Activated CD8-positive, alpha-beta memory T cell treated with anti-CD3 and anti-CD28 coated beads for 24 hours (primary cell): ENCODE data around the gene TAF11L13.
"Not testable (repeated sequence)": the region's sequence is repeated elsewhere in the genome, so short reads cannot be mapped to it uniquely, and the experiment has no call there.

Experiments used
- DNase-seq: peaks from one replicate; pipeline ENCODE4 v3.0.0-alpha.2; 2020

The TAF11L13 gene

GRCh38 chr5:17631788-17632187 lies at the start of gene TAF11L13:
Gene TAF11L13, plus strand, starts transcription at chr5:17632088.
- not testable (repeated sequence) for DNase-seq

DNA sequence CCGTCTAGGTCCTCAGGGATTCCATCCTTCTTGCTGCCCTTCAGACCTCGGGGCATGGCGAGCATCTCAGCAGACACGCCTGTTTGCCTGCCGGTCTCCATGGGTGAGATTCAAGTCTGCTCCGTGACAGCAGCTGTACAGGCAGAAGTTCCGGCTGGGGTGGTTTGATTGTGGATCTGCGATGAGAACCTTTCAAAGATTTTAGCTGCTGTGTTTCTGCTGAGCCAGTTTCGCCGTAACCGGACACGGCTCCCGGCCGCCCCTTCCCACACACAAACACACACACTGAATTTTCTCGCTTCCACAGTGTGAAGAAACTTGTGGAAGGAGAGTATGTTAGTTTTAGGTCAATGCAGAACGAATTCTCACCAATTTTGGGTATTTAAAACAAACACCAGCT lies 46.2 kb upstream of the TAF11L13 start, which contains the start of gene TAF11L7:
TSS of gene TAF11L7 (minus strand) at position 101 of the 400 bp plus-strand sequence.
- not testable (repeated sequence) for DNase-seq

- not testable (repeated sequence) for DNase-seq
Observed at GRCh38 chr5:17590860-17591259, 41.0 kb upstream of the TAF11L13 start, which contains the start of gene TAF11L8. Gene TAF11L8, minus strand, starts transcription at chr5:17590960.

- not testable (repeated sequence) for DNase-seq
Observed at GRCh38 chr5:17594255-17594654, 37.6 kb upstream of the TAF11L13 start, which contains the start of gene TAF11L9. Gene TAF11L9, minus strand, starts transcription at chr5:17594394.

DNA sequence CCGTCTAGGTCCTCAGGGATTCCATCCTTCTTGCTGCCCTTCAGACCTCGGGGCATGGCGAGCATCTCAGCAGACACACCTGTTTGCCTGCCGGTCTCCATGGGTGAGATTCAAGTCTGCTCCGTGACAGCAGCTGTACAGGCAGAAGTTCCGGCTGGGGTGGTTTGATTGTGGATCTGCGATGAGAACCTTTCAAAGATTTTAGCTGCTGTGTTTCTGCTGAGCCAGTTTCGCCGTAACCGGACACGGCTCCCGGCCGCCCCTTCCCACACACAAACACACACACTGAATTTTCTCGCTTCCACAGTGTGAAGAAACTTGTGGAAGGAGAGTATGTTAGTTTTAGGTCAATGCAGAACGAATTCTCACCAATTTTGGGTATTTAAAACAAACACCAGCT lies 34.2 kb upstream of the TAF11L13 start, which contains the start of gene TAF11L10:
TSS of gene TAF11L10 (minus strand) at position 101 of the 400 bp plus-strand sequence.
- DNase-seq: not testable (repeated sequence)

DNA sequence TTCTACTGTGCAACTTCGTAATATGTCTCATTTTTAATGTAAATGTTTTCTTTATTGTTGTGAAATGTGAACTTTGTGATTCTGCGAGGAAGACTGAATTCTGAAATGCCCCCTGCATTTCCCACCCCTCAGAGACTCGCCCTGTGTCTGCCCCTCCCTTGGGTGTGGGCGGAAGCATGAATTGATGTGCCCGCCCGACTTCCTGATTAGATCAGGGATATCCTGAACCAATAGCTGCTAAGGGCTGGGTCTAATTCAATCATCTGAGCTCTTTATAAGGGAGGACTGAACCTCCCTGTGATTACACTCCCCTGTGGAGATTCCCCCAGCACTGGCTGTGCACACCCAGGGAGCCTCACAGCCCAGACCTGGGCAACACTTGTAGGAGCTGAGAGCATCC lies 28.0 kb upstream of the TAF11L13 start, which contains the start of gene TAF11L11:
TSS of gene TAF11L11 (plus strand) at position 304 of the 400 bp plus-strand sequence.
- not testable (repeated sequence) for DNase-seq

DNA sequence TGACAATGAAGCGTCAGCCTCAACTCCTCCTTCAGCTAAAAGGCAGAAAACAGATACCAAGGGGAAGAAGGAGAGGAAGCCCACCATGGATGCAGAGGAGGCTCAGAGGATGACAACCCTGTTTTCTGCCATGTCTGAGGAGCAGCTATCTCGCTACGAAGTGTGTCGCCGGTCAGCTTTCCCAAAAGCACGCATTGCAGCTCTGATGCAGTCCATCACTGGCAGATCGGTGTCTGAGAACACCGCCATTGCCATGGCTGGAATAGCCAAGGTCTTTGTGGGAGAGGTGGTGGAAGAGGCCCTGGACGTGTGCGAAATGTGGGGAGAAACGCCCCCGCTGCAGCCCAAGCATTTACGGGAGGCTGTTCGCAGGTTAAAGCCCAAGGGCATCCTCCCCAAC lies 26.9 kb upstream of the TAF11L13 start:
- no peak for DNase-seq

DNA sequence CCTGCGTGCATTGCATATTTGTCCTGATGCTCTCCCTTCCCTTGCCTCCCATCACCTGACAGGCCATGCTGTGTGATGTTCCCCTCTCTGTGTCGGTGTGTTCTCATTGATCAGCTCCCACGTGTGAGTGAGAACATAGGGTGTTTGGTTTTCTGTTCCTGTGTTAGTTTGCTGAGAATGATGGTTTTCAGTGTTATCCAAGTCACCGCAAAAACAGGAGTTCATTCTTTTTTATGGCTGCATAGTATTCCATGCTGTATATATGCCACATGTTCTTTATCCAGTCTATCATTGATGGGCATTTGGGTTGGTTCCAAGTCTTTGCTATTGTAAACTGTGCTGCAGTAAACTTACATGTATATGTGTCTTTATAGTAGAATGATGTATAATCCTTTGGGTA lies 24.4 kb upstream of the TAF11L13 start:
- not testable (repeated sequence) for DNase-seq

- not testable (repeated sequence) for DNase-seq
Observed at GRCh38 chr5:17610092-17610491, 21.8 kb upstream of the TAF11L13 start, which contains the start of gene TAF11L12. Gene TAF11L12, plus strand, starts transcription at chr5:17610392.

DNA sequence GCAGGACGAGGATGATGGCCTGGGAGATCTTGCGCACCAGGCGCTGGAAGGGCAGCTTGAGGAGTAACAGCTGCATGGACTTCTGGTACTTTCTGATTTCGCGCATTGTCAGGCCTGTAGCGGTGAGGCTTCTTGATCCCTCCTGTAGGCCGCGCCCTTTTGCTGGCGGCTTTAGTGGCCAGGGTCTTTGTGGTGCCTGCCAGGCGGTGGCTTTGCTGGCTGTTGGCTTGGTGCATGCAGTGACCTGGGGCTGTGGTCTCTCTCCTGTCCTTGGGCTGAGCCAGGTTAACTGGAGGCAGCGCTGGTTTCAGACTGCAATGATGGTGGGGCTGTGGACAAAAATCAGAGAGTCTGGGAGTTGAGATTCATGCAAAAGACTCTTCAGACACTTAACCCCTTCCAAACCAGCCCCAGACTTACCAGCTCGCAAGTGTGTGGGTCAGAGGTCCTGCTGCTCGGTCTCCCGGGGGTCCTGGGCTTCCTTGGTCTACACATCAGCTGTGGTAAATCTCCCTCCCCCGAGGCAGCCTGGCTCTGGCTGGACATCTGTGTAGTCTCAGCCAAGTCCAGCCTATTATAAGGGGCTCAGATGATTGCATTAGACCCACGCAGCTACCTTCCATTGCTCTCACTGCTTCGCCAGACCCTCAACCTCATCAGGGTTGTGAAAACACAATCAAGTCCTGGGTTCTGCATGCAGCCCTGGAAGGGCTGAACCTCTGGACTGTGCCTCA lies 16.8 kb upstream of the TAF11L13 start:
- no peak for DNase-seq

DNA sequence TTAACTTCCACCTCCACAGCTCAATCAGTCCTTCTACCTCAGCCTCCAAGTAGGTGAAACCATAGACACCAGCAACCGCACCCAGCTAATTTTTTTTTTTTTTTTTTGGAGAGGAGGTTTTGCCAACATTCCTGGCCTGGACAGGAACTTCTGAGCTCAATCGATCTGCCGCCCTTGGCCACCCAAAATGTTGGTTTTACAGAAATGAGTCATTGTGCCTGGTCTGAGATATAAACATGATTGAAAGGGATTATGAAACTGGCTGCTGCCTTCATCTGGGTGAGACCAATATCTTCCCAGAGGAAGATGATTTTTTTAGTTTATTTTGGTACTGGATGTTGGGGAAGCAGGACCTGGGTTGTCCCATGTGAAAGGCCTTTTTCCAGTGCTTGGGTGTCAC lies 12.5 kb upstream of the TAF11L13 start:
- DNase-seq: no peak

DNA sequence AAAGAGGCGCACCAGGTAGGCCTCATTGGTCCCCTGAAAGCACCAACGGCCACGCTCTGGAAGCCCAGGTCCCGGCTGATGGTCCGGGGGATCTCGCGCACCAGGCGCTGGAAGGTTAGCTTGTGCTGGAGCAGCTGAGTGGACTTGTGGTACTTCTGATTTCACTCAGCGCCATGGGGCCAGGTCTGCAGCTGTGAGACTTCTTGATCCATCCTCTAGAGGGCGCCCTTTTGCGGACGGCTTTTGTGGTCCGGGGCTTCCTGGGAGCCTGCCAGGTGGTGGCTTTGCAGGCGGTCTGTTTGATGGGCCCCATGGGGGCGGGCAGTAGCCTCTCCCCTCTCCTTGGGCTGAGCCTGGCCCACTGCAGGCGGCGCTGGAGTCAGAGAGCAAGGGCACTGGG lies 11.3 kb upstream of the TAF11L13 start:
- no peak for DNase-seq

DNA sequence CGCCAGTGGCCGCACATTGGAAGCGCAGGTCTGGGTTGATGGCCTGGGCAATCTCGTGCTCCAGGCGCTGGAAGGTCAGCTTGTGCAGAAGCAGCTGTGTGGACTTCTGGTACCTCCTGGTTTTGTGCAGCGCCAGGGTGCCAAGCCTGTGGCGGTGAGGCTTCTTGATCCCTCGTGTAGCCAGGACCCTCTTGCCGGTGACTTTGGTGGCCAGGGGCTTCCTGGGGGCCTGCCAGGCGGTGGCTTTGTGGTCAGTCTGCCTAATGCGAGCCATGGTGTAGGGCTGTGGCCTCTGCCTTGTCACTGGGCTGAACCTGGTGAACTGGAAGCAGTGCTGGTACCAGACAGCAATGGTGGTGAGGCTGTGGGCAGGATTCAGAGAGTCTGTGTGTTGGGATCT lies 6.2 kb upstream of the TAF11L13 start:
- no peak for DNase-seq

DNA sequence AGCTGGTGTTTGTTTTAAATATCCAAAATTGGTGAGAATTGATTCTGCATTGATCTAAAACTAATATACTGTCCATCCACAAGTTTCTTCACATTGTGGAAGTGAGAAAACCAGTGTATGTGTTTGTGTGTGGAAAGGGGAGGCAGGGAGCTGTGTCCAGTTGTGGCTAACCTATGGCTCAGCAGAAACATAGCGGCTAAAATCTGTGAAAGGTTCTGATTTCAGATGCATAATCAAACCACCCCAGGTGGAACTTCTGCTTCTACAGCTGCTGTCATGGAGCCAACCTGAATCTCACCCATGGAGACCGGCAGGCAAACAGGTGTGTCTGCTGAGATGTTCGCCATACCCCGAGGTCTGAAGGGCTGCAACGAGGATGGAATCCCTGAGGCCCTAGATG lies 2.3 kb downstream of the TAF11L13 start, which contains the start of gene TAF11L14:
TSS of gene TAF11L14 (plus strand) at position 301 of the 400 bp plus-strand sequence.
- no peak for DNase-seq

DNA sequence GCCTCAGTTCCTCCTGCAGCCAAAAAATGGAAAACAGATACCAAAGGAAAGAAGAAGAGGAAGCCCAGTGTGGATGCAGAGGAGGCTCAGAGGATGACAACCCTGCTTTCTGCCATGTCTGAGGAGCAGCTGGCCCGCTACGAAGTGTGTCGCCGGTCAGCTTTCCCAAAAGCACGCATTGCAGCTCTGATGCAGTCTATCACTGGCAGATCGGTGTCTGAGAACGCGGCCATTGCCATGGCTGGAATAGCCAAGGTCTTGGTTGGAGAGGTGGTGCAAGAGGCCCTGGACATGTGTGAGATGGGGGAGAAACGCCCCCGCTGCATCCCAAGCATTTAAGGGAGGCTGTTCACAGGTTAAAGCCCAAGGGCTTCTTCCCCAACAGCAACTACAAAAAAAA lies 17.3 kb downstream of the TAF11L13 start:
- DNase-seq: not testable (repeated sequence)

- DNase-seq: not testable (repeated sequence)
Observed at GRCh38 chr5:17655201-17655759, 23.4 kb downstream of the TAF11L13 start.

- DNase-seq: no peak
Observed at GRCh38 chr5:17655921-17656320, 24.0 kb downstream of the TAF11L13 start.

DNA sequence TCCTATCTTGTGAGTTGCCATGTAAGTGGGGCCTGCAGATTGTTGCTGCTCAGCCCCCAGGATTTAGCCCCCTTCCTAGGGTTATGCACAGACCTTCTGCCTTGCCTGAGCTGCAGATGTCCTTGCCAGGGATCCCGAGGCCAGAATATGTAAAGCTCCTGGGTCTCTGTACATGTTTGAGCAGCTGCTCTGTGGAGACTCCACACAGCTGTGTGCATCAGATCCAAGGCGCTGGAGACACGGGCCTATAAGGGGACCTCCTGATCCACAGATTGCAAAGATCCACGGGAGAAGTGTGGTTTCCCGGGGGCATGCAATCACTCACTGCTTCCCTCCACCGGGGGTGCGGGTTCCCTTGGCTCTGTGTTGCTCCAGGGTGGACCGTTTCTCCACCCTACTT lies 31.3 kb downstream of the TAF11L13 start:
- no peak for DNase-seq

DNA sequence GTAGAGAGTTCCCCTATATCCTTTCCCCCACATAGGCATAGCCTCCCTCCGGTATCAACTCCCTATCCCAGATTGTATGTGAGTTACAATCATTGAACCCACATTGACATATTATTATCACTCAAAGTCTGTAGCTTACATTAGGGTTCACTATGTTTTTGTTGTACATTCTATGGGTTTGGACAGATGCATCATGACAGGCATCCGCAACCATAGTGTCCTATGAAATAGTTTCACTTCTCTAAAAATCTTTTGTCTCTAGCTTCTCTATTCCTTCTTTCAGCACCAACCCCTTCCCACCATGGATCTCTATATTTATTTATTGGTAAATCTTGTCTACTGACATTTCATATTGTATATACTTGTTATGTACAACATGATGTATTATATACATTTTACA lies 33.9 kb downstream of the TAF11L13 start:
- no peak for DNase-seq

- no peak for DNase-seq
Observed at GRCh38 chr5:17666726-17667235, 34.9 kb downstream of the TAF11L13 start.

GRCh38 chr5:17670353-17670752 lies 38.5 kb downstream of the TAF11L13 start:
- DNase-seq: no peak

GRCh38 chr5:17678751-17679324 lies 47.0 kb downstream of the TAF11L13 start:
- DNase-seq: no peak

- no peak for DNase-seq
Observed at GRCh38 chr5:17679597-17680203, 47.8 kb downstream of the TAF11L13 start.
